Panc1 (cell line): ENCODE data around the gene NLRP10. TPM values are rescaled to one million over a fixed set of nuclear protein-coding genes. Genes with fewer than 3 reads are reported as not detected.

Experiments
- ATAC-seq: fragments of 200-7000 bp; cut with Tn5 transposase; 2 replicates; pipeline ENCODE4 v1.9.1; 2020; ENCODE audit warnings: mild to moderate bottlenecking, moderate library complexity
- BruUV-seq: library from RNA; stranded (reverse); fragments of 400-500 nt; replicated peaks from 2 replicates; lab custom pipeline; 2021; lab: Mats Ljungman, UMichigan
- CTCF ChIA-PET: fragments of 300-600 bp; sonication (Branson Sonifier 250); formaldehyde crosslinking; loops from one replicate; lab custom pipeline; 2022; ENCODE audit warnings: antibody characterized with exemption; lab: Charles Lee
- POLR2A ChIA-PET: fragments of 300-600 bp; sonication (Branson Sonifier 250); formaldehyde crosslinking; loops from one replicate; lab custom pipeline; 2022; ENCODE audit warnings: antibody characterized with exemption; lab: Charles Lee
- DNase-seq: peaks from one replicate; pipeline ENCODE4 v3.0.0-alpha.2; 2010; ENCODE audit warnings: low read depth, low spot score
- H3K27ac ChIP-seq: 2 replicates; pipeline ENCODE4 v1.5.1; 2011; ENCODE audit warnings: mild to moderate bottlenecking, low read length, inconsistent platforms
- H3K27me3 ChIP-seq: fragments of 200-500 bp; sonication (Bioruptor generic); 2 replicates; pipeline ENCODE4 v1.6.0; 2014; ENCODE audit warnings: low read length, inconsistent platforms; ENCODE audit not compliant: control insufficient read depth, insufficient read depth
- H3K36me3 ChIP-seq: fragments of 200-500 bp; sonication (Bioruptor generic); 2 replicates; pipeline ENCODE4 v1.5.1; 2014; ENCODE audit warnings: inconsistent platforms, mild to moderate bottlenecking, low read length, moderate library complexity; ENCODE audit not compliant: control insufficient read depth, insufficient read depth
- H3K4me1 ChIP-seq: 2 replicates; pipeline ENCODE4 v1.5.1; 2011; ENCODE audit warnings: inconsistent platforms, mild to moderate bottlenecking, low read length, moderate library complexity; ENCODE audit not compliant: control insufficient read depth, insufficient read depth
- H3K4me3 ChIP-seq, 2 experiments: 2 replicates each; pipeline ENCODE4 v1.5.1; 2011 to 2012; ENCODE audit warnings: low read depth in 2 of 2, low read length in 2 of 2, mild to moderate bottlenecking in 2 of 2, inconsistent platforms in 1 of 2, moderate library complexity in 1 of 2
- H3K9me3 ChIP-seq: fragments of 200-500 bp; sonication (Bioruptor generic); 2 replicates; pipeline ENCODE4 v1.5.1; 2014; ENCODE audit warnings: low read depth, mild to moderate bottlenecking, inconsistent platforms, low read length, moderate library complexity; ENCODE audit not compliant: control insufficient read depth, insufficient read depth
- POLR2AphosphoS5 ChIP-seq: IDR thresholded peaks from 2 replicates; pipeline ENCODE4 v1.6.1; 2012; ENCODE audit warnings: mild to moderate bottlenecking, low read depth, low read length, moderate library complexity
- SIN3A ChIP-seq: IDR thresholded peaks from 2 replicates; pipeline ENCODE4 v1.6.1; 2012; ENCODE audit warnings: low read depth, mild to moderate bottlenecking, low read length, moderate library complexity, borderline replicate concordance; ENCODE audit not compliant: insufficient read depth
- TCF7L2 ChIP-seq: IDR thresholded peaks from 2 replicates; pipeline ENCODE4 v1.6.1; 2011; ENCODE audit warnings: mild to moderate bottlenecking, low read depth, low read length, inconsistent platforms
- in situ Hi-C: cut with HindIII; loops from 2 replicates; pipeline ENCODE4 v1.10.0; 2016; ENCODE audit warnings: low sequenced_read_pairs, low pct_unique_long_range_greater_than_20kb
- intact Hi-C: fragments of 100-400 bp; cut with micrococcal nuclease; formaldehyde crosslinking; loops from one replicate; pipeline ENCODE4 v1.10.0; 2022; ENCODE audit not compliant: unreplicated experiment
- total RNA-seq: library from RNA; stranded (reverse); gene quantifications from one replicate; pipeline ENCODE4 v1.2.1, GENCODE V29; 2021; ENCODE audit not compliant: unreplicated experiment
- TF ChIP-seq, protein P1 (sequence below), 2 experiments: IDR thresholded peaks; 2 replicates each; pipeline ENCODE4 v1.6.1; 2011 to 2012; ENCODE audit warnings: low read depth in 2 of 2, control low read depth in 1 of 2, low read length in 1 of 2, mild to moderate bottlenecking in 1 of 2, moderate library complexity in 1 of 2; ENCODE audit not compliant: insufficient read depth in 1 of 2
- TF ChIP-seq, protein P2 (sequence below): fragments of 450-650 bp; IDR thresholded peaks from 2 replicates; pipeline ENCODE4 v1.5.1; 2017; ENCODE audit warnings: mild to moderate bottlenecking

The NLRP10 gene
- total RNA-seq, 1 experiment from 2014 or later, result not detected

DNA sequence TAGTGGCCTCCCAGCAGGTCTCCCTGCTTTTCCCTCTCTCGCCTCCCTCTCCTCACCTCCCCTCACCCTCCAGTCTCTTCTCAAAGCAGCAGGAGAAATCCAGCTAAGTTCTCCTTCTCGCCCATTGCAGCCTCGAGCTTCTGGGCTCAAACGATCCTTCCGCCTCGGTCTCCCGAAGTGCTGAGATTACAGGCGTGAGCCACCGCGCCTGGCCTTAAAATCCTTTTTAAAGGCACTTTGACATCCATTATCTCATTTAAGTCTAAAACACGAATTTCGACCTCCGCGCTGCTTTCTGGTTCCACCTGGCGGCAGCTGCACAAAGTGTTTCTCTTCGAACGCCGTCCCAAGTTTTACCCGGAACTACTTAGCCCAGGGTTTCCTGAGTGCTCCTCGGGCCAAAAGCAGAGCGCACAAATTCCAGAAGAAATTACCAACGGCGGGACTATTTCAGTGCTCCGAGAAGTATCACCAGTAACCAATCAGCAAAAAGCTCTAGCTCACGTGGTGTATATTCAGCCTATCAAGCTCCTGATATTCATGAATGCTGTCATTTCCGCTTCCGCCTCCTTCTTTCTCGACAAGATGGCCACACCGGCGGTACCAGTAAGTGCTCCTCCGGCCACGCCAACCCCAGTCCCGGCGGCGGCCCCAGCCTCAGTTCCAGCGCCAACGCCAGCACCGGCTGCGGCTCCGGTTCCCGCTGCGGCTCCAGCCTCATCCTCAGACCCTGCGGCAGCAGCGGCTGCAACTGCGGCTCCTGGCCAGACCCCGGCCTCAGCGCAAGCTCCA, 21.7 kb upstream of the NLRP10 start, which contains the start of gene EIF3F:
Gene EIF3F (plus strand): TSS at position 570 of the 792 bp plus-strand sequence. CDS start 16 bp downstream, at position 586.
- Histone ChIP-seq H3K36me3 (peaks cover 22% of the 10 kb centered on the region; the same call in 1 of the 2 replicates), H3K4me3 (peak within 1 kb of the TSS; percentile 85), H3K27me3 (no peaks in the 10 kb centered on the region), H3K9me3 (no peaks in the 10 kb centered on the region), H3K27ac (peak within 1 kb of the TSS; percentile 95), H3K4me1 (peaks cover 21% of the 10 kb centered on the region)
- peak; percentile 100 for DNase-seq
- ChIA-PET CTCF (interaction anchor here (0.7 to 2.0 kb wide), 17 partner anchors 9 to 889 kb away, joined by 3 to 23 read pairs (median 5); no protein-coding TSS in a partner anchor), POLR2A (interaction anchor here (0.5 to 1.1 kb wide), 4 partner anchors 11 to 94 kb away, joined by 3 to 6 read pairs (median 4); no protein-coding TSS in a partner anchor)
- ATAC-seq, result peak; percentile 100
- no TSS peak for BruUV-seq
- in situ Hi-C loops, result no loop called here
- TF ChIP-seq TCF7L2 (peak; percentile 75), SIN3A (0 out of 2 replicates have a peak, but pooled peaks have one; percentile 56), POLR2AphosphoS5 (peak; percentile 60)
- TF ChIP-seq, protein P1, sequence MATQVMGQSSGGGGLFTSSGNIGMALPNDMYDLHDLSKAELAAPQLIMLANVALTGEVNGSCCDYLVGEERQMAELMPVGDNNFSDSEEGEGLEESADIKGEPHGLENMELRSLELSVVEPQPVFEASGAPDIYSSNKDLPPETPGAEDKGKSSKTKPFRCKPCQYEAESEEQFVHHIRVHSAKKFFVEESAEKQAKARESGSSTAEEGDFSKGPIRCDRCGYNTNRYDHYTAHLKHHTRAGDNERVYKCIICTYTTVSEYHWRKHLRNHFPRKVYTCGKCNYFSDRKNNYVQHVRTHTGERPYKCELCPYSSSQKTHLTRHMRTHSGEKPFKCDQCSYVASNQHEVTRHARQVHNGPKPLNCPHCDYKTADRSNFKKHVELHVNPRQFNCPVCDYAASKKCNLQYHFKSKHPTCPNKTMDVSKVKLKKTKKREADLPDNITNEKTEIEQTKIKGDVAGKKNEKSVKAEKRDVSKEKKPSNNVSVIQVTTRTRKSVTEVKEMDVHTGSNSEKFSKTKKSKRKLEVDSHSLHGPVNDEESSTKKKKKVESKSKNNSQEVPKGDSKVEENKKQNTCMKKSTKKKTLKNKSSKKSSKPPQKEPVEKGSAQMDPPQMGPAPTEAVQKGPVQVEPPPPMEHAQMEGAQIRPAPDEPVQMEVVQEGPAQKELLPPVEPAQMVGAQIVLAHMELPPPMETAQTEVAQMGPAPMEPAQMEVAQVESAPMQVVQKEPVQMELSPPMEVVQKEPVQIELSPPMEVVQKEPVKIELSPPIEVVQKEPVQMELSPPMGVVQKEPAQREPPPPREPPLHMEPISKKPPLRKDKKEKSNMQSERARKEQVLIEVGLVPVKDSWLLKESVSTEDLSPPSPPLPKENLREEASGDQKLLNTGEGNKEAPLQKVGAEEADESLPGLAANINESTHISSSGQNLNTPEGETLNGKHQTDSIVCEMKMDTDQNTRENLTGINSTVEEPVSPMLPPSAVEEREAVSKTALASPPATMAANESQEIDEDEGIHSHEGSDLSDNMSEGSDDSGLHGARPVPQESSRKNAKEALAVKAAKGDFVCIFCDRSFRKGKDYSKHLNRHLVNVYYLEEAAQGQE (IDR thresholded peaks at IDR 0.05; ENCODE audit: insufficient read depth in 1 of 2, low read depth in 2 of 2, low read length in 1 of 2), result 0 out of 4 replicates have a peak, but pooled peaks of 1 of the 2 experiments have one; percentile 32
- TF ChIP-seq, protein P2, sequence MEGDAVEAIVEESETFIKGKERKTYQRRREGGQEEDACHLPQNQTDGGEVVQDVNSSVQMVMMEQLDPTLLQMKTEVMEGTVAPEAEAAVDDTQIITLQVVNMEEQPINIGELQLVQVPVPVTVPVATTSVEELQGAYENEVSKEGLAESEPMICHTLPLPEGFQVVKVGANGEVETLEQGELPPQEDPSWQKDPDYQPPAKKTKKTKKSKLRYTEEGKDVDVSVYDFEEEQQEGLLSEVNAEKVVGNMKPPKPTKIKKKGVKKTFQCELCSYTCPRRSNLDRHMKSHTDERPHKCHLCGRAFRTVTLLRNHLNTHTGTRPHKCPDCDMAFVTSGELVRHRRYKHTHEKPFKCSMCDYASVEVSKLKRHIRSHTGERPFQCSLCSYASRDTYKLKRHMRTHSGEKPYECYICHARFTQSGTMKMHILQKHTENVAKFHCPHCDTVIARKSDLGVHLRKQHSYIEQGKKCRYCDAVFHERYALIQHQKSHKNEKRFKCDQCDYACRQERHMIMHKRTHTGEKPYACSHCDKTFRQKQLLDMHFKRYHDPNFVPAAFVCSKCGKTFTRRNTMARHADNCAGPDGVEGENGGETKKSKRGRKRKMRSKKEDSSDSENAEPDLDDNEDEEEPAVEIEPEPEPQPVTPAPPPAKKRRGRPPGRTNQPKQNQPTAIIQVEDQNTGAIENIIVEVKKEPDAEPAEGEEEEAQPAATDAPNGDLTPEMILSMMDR, result peak; percentile 98
- intact Hi-C loops, result loop anchor here (1.0 to 10.0 kb wide), 3 partner anchors 95 to 892 kb away; no protein-coding TSS in a partner anchor

GRCh38 chr11:7983832-7984590, 18.8 kb upstream of the NLRP10 start:
- CTCF ChIA-PET, result no interaction called here
- in situ Hi-C loops, result no loop called here

More at GRCh38 chr11:7983832-7984590, 18.8 kb upstream of the NLRP10 start:
- peaks cover 18% of the 10 kb centered on the region for H3K4me1 ChIP-seq
- no peaks in the 10 kb centered on the region for H3K9me3 ChIP-seq
- POLR2A ChIA-PET, result no interaction called here
- TF ChIP-seq TCF7L2 (no peak), SIN3A (no peak), POLR2AphosphoS5 (no peak)
- TF ChIP-seq, protein P1 (IDR thresholded peaks at IDR 0.05; ENCODE audit: insufficient read depth in 1 of 2, low read depth in 2 of 2, low read length in 1 of 2), result no peak
- TF ChIP-seq, protein P2, result no peak
- ATAC-seq, result no peak
- intact Hi-C loops, result loop anchor here (10.0 kb wide), 2 partner anchors 289 to 889 kb away; no protein-coding TSS in a partner anchor
- BruUV-seq, result no TSS peak
- no peak overlapping the region for H3K27ac ChIP-seq
- DNase-seq, result no peak
- no peaks in the 10 kb centered on the region for H3K27me3 ChIP-seq
- no peak overlapping the region for H3K4me3 ChIP-seq
- peaks cover 8% of the 10 kb centered on the region; the same call in 1 of the 2 replicates for H3K36me3 ChIP-seq
